ENCODE measurements around the gene ZMYND8.
A peak's percentile ranks its signal among the peaks of the same experiment; 100 is the strongest.

Gene ZMYND8

DNA sequence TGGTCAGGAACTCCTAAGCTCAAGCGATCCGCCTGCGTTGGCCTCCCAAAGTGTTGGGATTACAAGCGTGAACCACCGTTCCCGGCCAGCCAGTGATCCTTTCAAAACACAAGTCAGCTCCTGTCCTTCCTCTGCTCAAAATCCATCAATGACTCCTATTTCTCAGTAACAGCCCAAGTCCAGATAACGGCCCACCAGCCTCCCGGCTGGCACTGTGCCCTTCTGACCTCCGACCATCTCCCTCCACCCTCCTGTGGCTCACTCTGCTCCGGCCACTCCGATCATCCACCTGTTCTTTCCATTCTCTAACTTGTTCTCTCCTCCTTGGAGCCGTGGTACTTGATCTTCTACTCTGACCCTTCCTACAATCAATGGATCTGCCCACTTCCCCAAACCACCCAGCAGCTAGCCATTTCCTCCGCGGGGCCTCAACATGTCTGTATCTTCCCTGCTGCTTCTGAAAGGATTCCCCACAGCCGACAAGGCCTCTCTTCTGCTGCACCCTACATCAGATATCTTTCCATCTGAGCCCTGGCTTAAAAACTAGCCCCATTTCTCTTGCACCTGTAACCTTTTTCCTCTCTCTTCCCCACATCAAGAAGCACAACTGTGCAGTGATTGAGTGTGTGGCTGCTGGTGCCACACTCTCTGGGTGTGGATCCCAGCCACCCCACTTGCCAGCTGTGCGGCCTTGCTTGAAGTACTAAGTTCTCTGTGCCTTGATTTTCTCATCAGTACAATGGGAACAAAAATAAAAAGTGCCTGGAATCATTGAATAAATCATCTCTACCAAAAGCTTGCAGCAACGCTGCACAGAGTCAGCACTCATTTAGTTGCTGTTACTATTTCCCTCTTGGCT lies 6.1 kb upstream of the ZMYND8 start:
- H3K27ac ChIP-seq (ENCODE audit: extremely low read depth, low read depth, low read length) = no peak overlapping the region
- no peak overlapping the region for H3K4me3 ChIP-seq (ENCODE audit: low read depth, low read length)
- no peaks in the 10 kb centered on the region for H3K9me3 ChIP-seq (ENCODE audit: control insufficient read depth, insufficient read depth, low read depth, low read length)
- no peaks in the 10 kb centered on the region for H3K36me3 ChIP-seq (ENCODE audit: control insufficient read depth in 2 of 2, insufficient read depth in 1 of 2, low read length in 2 of 2)
- peaks cover 28% of the 10 kb centered on the region for H3K4me1 ChIP-seq (ENCODE audit: control insufficient read depth, insufficient read depth, low read length)
- ChIA-PET POLR2A (interaction anchor here (0.7 kb wide), 1 partner anchor 17 kb away, joined by 7 read pairs; no protein-coding TSS in a partner anchor), CTCF (interaction anchor here (0.6 to 4.3 kb wide), 3 partner anchors 21 to 258 kb away, joined by 3 to 24 read pairs (median 5); no protein-coding TSS in a partner anchor)
- TF ChIP-seq ZNF768 (tag by site-specific recombination; IDR thresholded peaks at IDR 0.05) (no peak), SCRT2 (tag by site-specific recombination; IDR thresholded peaks at IDR 0.05) (0 out of 2 replicates have a peak, but pooled peaks have one; percentile 20)

- CTCF ChIA-PET = interaction anchor here (0.6 to 4.3 kb wide), 3 partner anchors 22 to 259 kb away, joined by 3 to 24 read pairs (median 9); no protein-coding TSS in a partner anchor
- POLR2A ChIA-PET = interaction anchor here (0.5 to 1.2 kb wide), 5 partner anchors 10 to 140 kb away, joined by 3 to 5 read pairs (median 3); partner anchors contain the start of gene NCOA3
- Histone ChIP-seq H3K9me3 (ENCODE audit: control insufficient read depth, insufficient read depth, low read depth, low read length) (no peaks in the 10 kb centered on the region), H3K27ac (ENCODE audit: extremely low read depth, low read depth, low read length) (peak overlapping the region; percentile 97), H3K36me3 (ENCODE audit: control insufficient read depth in 2 of 2, insufficient read depth in 1 of 2, low read length in 2 of 2) (no peaks in the 10 kb centered on the region), H3K4me1 (ENCODE audit: control insufficient read depth, insufficient read depth, low read length) (peaks cover 34% of the 10 kb centered on the region), H3K4me3 (ENCODE audit: low read depth, low read length) (no peak overlapping the region)
- TF ChIP-seq, protein P1, sequence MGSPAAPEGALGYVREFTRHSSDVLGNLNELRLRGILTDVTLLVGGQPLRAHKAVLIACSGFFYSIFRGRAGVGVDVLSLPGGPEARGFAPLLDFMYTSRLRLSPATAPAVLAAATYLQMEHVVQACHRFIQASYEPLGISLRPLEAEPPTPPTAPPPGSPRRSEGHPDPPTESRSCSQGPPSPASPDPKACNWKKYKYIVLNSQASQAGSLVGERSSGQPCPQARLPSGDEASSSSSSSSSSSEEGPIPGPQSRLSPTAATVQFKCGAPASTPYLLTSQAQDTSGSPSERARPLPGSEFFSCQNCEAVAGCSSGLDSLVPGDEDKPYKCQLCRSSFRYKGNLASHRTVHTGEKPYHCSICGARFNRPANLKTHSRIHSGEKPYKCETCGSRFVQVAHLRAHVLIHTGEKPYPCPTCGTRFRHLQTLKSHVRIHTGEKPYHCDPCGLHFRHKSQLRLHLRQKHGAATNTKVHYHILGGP (tag by site-specific recombination; IDR thresholded peaks at IDR 0.05) = peak; percentile 80
- TF ChIP-seq YY1 (tag by site-specific recombination; IDR thresholded peaks at IDR 0.05) = 0 out of 2 replicates have a peak, but pooled peaks have one; percentile 28
- TF ChIP-seq ZNF23 (tag by site-specific recombination; IDR thresholded peaks at IDR 0.05; ENCODE audit: borderline replicate concordance) = no peak
- TF ChIP-seq ZBTB17 (tag by site-specific recombination; IDR thresholded peaks at IDR 0.05) = peak; percentile 4; the same call in 1 of the 2 replicates
- TF ChIP-seq, protein P2, sequence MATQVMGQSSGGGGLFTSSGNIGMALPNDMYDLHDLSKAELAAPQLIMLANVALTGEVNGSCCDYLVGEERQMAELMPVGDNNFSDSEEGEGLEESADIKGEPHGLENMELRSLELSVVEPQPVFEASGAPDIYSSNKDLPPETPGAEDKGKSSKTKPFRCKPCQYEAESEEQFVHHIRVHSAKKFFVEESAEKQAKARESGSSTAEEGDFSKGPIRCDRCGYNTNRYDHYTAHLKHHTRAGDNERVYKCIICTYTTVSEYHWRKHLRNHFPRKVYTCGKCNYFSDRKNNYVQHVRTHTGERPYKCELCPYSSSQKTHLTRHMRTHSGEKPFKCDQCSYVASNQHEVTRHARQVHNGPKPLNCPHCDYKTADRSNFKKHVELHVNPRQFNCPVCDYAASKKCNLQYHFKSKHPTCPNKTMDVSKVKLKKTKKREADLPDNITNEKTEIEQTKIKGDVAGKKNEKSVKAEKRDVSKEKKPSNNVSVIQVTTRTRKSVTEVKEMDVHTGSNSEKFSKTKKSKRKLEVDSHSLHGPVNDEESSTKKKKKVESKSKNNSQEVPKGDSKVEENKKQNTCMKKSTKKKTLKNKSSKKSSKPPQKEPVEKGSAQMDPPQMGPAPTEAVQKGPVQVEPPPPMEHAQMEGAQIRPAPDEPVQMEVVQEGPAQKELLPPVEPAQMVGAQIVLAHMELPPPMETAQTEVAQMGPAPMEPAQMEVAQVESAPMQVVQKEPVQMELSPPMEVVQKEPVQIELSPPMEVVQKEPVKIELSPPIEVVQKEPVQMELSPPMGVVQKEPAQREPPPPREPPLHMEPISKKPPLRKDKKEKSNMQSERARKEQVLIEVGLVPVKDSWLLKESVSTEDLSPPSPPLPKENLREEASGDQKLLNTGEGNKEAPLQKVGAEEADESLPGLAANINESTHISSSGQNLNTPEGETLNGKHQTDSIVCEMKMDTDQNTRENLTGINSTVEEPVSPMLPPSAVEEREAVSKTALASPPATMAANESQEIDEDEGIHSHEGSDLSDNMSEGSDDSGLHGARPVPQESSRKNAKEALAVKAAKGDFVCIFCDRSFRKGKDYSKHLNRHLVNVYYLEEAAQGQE (tag by site-specific recombination; IDR thresholded peaks at IDR 0.05) = 0 out of 2 replicates have a peak, but pooled peaks have one; percentile 6
- TF ChIP-seq ZBTB44 (tag by site-specific recombination; IDR thresholded peaks at IDR 0.05) = no peak
- TF ChIP-seq PRDM1 (tag by site-specific recombination; IDR thresholded peaks at IDR 0.05) = no peak
- peak; percentile 56; the same call in 1 of the 2 replicates for TF ChIP-seq ZBTB48 (tag by site-specific recombination; IDR thresholded peaks at IDR 0.05)
- no peak for TF ChIP-seq ZNF423 (tag by site-specific recombination; IDR thresholded peaks at IDR 0.05)
- TF ChIP-seq RBAK (tag by site-specific recombination; IDR thresholded peaks at IDR 0.05) = no peak
- TF ChIP-seq ZNF366 (tag by site-specific recombination; conservative IDR thresholded peaks at IDR 0.05) = peak; percentile 69; the same call in 1 of the 2 replicates
- peak; percentile 100 for TF ChIP-seq PRDM10 (tag by site-specific recombination; IDR thresholded peaks at IDR 0.05)
- TF ChIP-seq ZBTB8A (tag by site-specific recombination; IDR thresholded peaks at IDR 0.05) = peak; percentile 66
- TF ChIP-seq ZIC2 (tag by site-specific recombination; IDR thresholded peaks at IDR 0.05) = peak; percentile 67
- TF ChIP-seq ZNF169 (tag by site-specific recombination; IDR thresholded peaks at IDR 0.05) = no peak
- TF ChIP-seq ZNF10 (tag by site-specific recombination; IDR thresholded peaks at IDR 0.05) = peak; percentile 98
These were observed 4.8 kb upstream of the ZMYND8 start for GRCh38 chr20:47361057-47361915.

All from HEK293 (cell line).